K562 (cell line): ENCODE results near the gene GPS2. TPM values are rescaled to one million over a fixed set of nuclear protein-coding genes. Genes with fewer than 3 reads are reported as not detected.

ENCODE experiments used
- ATF7 ChIP-seq: fragments of 450-650 bp; IDR thresholded peaks from 2 replicates; pipeline ENCODE4 v1.7.1; 2014; ENCODE audit warnings: mild to moderate bottlenecking, moderate library complexity
- E2F6 ChIP-seq, 2 experiments: IDR thresholded peaks; 2 replicates each; pipeline ENCODE4 v1.6.1; 2011; ENCODE audit warnings: borderline replicate concordance in 1 of 2, control low read depth in 1 of 2, low read depth in 1 of 2, low read length in 1 of 2, mild to moderate bottlenecking in 1 of 2, mixed read lengths in 1 of 2, moderate library complexity in 1 of 2; ENCODE audit not compliant: insufficient read depth in 1 of 2, insufficient read length in 1 of 2, poor library complexity in 1 of 2, severe bottlenecking in 1 of 2; ENCODE audit errors: extremely low read depth in 1 of 2
- GABPB1 ChIP-seq: sonication (generic); formaldehyde crosslinking; IDR thresholded peaks from 2 replicates; pipeline ENCODE4 v1.8.0; 2022; ENCODE audit warnings: mild to moderate bottlenecking, missing genetic modification reagents
- MGA ChIP-seq: fragments of 450-650 bp; IDR thresholded peaks from 2 replicates; pipeline ENCODE4 v1.6.1; 2016; ENCODE audit warnings: mild to moderate bottlenecking, moderate library complexity
- MYC ChIP-seq, 2 experiments: fragments of 250-450 bp in 1 of 2; sonication (Bioruptor Pico) in 1 of 2; IDR thresholded peaks; 2 replicates each; pipeline versions ENCODE4 v1.5.1 to v1.6.1; 2012 to 2021; ENCODE audit warnings: low read depth in 2 of 2, borderline replicate concordance in 1 of 2, improper control_type of control experiment in 1 of 2, low read length in 1 of 2, mild to moderate bottlenecking in 1 of 2, moderate library complexity in 1 of 2
- POLR2G ChIP-seq: fragments of 200-400 bp; formaldehyde crosslinking; IDR thresholded peaks from 2 replicates; pipeline ENCODE4 v1.6.1; 2017; ENCODE audit warnings: low read depth, mild to moderate bottlenecking, antibody characterized with exemption, low read length, moderate library complexity
- RAD21 ChIP-seq, 2 experiments: fragments of 250-450 bp in 1 of 2; fragments of 450-650 bp in 1 of 2; sonication (Bioruptor Pico) in 1 of 2; formaldehyde crosslinking in 1 of 2; IDR thresholded peaks in 1 of 2; conservative IDR thresholded peaks in 1 of 2; 2 replicates each; pipeline versions ENCODE4 v1.4.0 to v1.8.0; 2020 to 2022; ENCODE audit warnings: mild to moderate bottlenecking in 2 of 2, moderate library complexity in 1 of 2
- SIN3A ChIP-seq, 2 experiments: fragments of 150-350 bp in 1 of 2; IDR thresholded peaks; 2 replicates each; pipeline ENCODE4 v1.6.1; 2011 to 2016; ENCODE audit warnings: borderline replicate concordance in 2 of 2, low read depth in 2 of 2, low read length in 2 of 2, mild to moderate bottlenecking in 2 of 2, moderate library complexity in 2 of 2; ENCODE audit not compliant: control insufficient read depth in 1 of 2
- SMAD4 ChIP-seq: fragments of 250-450 bp; sonication (Bioruptor Pico); conservative IDR thresholded peaks from 2 replicates; pipeline ENCODE4 v1.8.0; 2021; ENCODE audit warnings: inconsistent platforms, mild to moderate bottlenecking, moderate library complexity
- ZBTB43 ChIP-seq: sonication (generic); formaldehyde crosslinking; IDR thresholded peaks from 2 replicates; pipeline ENCODE4 v1.8.0; 2023; ENCODE audit warnings: mild to moderate bottlenecking, missing genetic modification reagents
- polyA plus RNA-seq, 8 experiments: library from polyadenylated mRNA; depleted of rRNA in 4 of 8; stranded (reverse) in 5 of 8; unstranded in 3 of 8; fragments of >200 nt; fragmentation: Nextera tagmentation in 2 of 8; fragmentation: Illumina TruSeq in 1 of 8; extraction: Ambion mirVana in 2 of 8; extraction: Trizol in 1 of 8; gene quantifications; 2 replicates each; pipeline versions ENCODE4 v1.2.1 to v1.2.3, GENCODE V29; 2011 to 2014; ENCODE audit warnings: inconsistent platforms in 1 of 8, missing spikeins in 1 of 8
- total RNA-seq, 7 experiments: library from RNA; depleted of rRNA in 6 of 7; stranded (reverse); fragments of >200 nt in 6 of 7; fragmentation: Illumina TruSeq in 2 of 7; extraction: Trizol in 2 of 7; gene quantifications; 2 replicates each; pipeline versions ENCODE4 v1.2.1 to v1.2.3, GENCODE V29; 2011 to 2021; ENCODE audit warnings: low replicate concordance in 1 of 7

Gene GPS2
- total and polyA plus RNA-seq, 9 of the 15 experiments (the other 6 are each of a cell fraction or from before 2014, with no cell fraction given) = 18.3 to 75.7 (median 37.0) TPM

GRCh38 chr17:7296189-7296861 is 18.8 kb downstream of the GPS2 start (continued):
- TF ChIP-seq E2F6 (IDR thresholded peaks at IDR 0.05; ENCODE audit: borderline replicate concordance in 1 of 2, extremely low read depth in 1 of 2, insufficient read depth in 1 of 2, insufficient read length in 1 of 2, low read depth in 1 of 2, low read length in 1 of 2, poor library complexity in 1 of 2, severe bottlenecking in 1 of 2) (peak; percentile 72 to 92), POLR2G (peak; percentile 51; the same call in 1 of the 2 replicates), ATF7 (peak; percentile 17; the same call in 1 of the 2 replicates), SIN3A (IDR thresholded peaks at IDR 0.05; ENCODE audit: borderline replicate concordance in 2 of 2, control insufficient read depth in 1 of 2, low read depth in 2 of 2, low read length in 2 of 2) (peak in 1 of 2 experiments; percentile 50; a peak in 1 of 4 replicates), GABPB1 (CRISPR knock-in tag) (peak; percentile 35; the same call in 1 of the 2 replicates), MGA (peak; percentile 80), RAD21 (CRISPR knock-in tag; conservative IDR thresholded peaks at IDR 0.05 in 1 of 2, IDR thresholded peaks at IDR 0.05 in 1 of 2) (peak; percentile 88 to 93), SMAD4 (CRISPR knock-in tag) (peak; percentile 42; the same call in 1 of the 2 replicates), ZBTB43 (CRISPR knock-in tag) (no peak), MYC (IDR thresholded peaks at IDR 0.05; ENCODE audit: low read depth, low read length) (peak; percentile 87), MYC (CRISPR knock-in tag; IDR thresholded peaks at IDR 0.05; ENCODE audit: borderline replicate concordance, low read depth) (no peak)
